K562 (cell line): ENCODE data around the gene SLC39A3. TPM values are rescaled to one million over a fixed set of nuclear protein-coding genes. Genes with fewer than 3 reads are reported as not detected.

ENCODE experiments used
- CC2D1A ChIP-seq: fragments of 450-650 bp; IDR thresholded peaks from 2 replicates; pipeline ENCODE4 v1.6.1; 2017; ENCODE audit warnings: mild to moderate bottlenecking
- E2F6 ChIP-seq, 2 experiments: IDR thresholded peaks; 2 replicates each; pipeline ENCODE4 v1.6.1; 2011; ENCODE audit warnings: borderline replicate concordance in 1 of 2, control low read depth in 1 of 2, low read depth in 1 of 2, low read length in 1 of 2, mild to moderate bottlenecking in 1 of 2, mixed read lengths in 1 of 2, moderate library complexity in 1 of 2; ENCODE audit not compliant: insufficient read depth in 1 of 2, insufficient read length in 1 of 2, poor library complexity in 1 of 2, severe bottlenecking in 1 of 2; ENCODE audit errors: extremely low read depth in 1 of 2
- FOXM1 ChIP-seq, 2 experiments: fragments of 450-650 bp in 1 of 2; sonication (generic) in 1 of 2; formaldehyde crosslinking in 1 of 2; IDR thresholded peaks; 2 replicates each; pipeline versions ENCODE4 v1.6.1 to v1.9.0; 2017 to 2022; ENCODE audit warnings: low read depth in 2 of 2, mild to moderate bottlenecking in 2 of 2, missing genetic modification reagents in 1 of 2, moderate library complexity in 1 of 2
- GTF2F1 ChIP-seq: IDR thresholded peaks from 2 replicates; pipeline ENCODE4 v1.6.1; 2011; ENCODE audit warnings: low read depth, low read length, improper control_type of control experiment
- HCFC1 ChIP-seq: IDR thresholded peaks from 2 replicates; pipeline ENCODE4 v1.6.1; 2012; ENCODE audit warnings: low read depth, low read length, improper control_type of control experiment
- KDM1A ChIP-seq, 2 experiments: fragments of 450-650 bp; IDR thresholded peaks; 2 replicates each; pipeline ENCODE4 v1.6.1; 2016; ENCODE audit warnings: mild to moderate bottlenecking in 2 of 2
- NELFE ChIP-seq: IDR thresholded peaks from 2 replicates; pipeline ENCODE4 v1.6.1; 2011; ENCODE audit warnings: mild to moderate bottlenecking; ENCODE audit not compliant: insufficient read depth, insufficient read length
- NFXL1 ChIP-seq: fragments of 450-650 bp; formaldehyde crosslinking; IDR thresholded peaks from 2 replicates; pipeline ENCODE4 v1.4.0; 2021; ENCODE audit warnings: mild to moderate bottlenecking
- POLR2AphosphoS2 ChIP-seq: IDR thresholded peaks from 2 replicates; pipeline ENCODE4 v1.6.1; 2012; ENCODE audit warnings: low read length, improper control_type of control experiment
- POLR2G ChIP-seq: fragments of 200-400 bp; formaldehyde crosslinking; IDR thresholded peaks from 2 replicates; pipeline ENCODE4 v1.6.1; 2017; ENCODE audit warnings: low read depth, mild to moderate bottlenecking, antibody characterized with exemption, low read length, moderate library complexity
- PREB ChIP-seq: sonication (generic); formaldehyde crosslinking; IDR thresholded peaks from 2 replicates; pipeline ENCODE4 v1.8.1; 2023; ENCODE audit warnings: mild to moderate bottlenecking, missing genetic modification reagents
- RUNX1 ChIP-seq: sonication (generic); IDR thresholded peaks from 2 replicates; pipeline ENCODE4 v1.6.1; 2016; ENCODE audit warnings: antibody characterized with exemption, low read depth
- SMARCC2 ChIP-seq: fragments of 450-650 bp; IDR thresholded peaks from 2 replicates; pipeline ENCODE4 v1.6.1; 2017; ENCODE audit warnings: antibody characterized with exemption, moderate library complexity, mild to moderate bottlenecking, low read depth
- TSHZ1 ChIP-seq: fragments of 250-450 bp; sonication (Bioruptor Pico); IDR thresholded peaks from 2 replicates; pipeline ENCODE4 v1.4.0; 2020; ENCODE audit warnings: mild to moderate bottlenecking, moderate library complexity
- ZNF3 ChIP-seq: fragments of 250-450 bp; sonication (Bioruptor Pico); IDR thresholded peaks from 2 replicates; pipeline ENCODE4 v1.5.0; 2021; ENCODE audit warnings: mild to moderate bottlenecking, moderate library complexity
- ZNF592 ChIP-seq: fragments of 450-650 bp; IDR thresholded peaks from 2 replicates; pipeline ENCODE4 v1.6.1; 2017; ENCODE audit warnings: antibody characterized with exemption, mild to moderate bottlenecking
- ZNF766 ChIP-seq: fragments of 200-800 bp; sonication (Bioruptor generic); conservative IDR thresholded peaks from 2 replicates; pipeline ENCODE4 v1.6.1; 2016; ENCODE audit warnings: missing genetic modification characterization, missing compliant biosample characterization
- polyA plus RNA-seq, 8 experiments: library from polyadenylated mRNA; depleted of rRNA in 4 of 8; stranded (reverse) in 5 of 8; unstranded in 3 of 8; fragments of >200 nt; fragmentation: Nextera tagmentation in 2 of 8; fragmentation: Illumina TruSeq in 1 of 8; extraction: Ambion mirVana in 2 of 8; extraction: Trizol in 1 of 8; gene quantifications; 2 replicates each; pipeline versions ENCODE4 v1.2.1 to v1.2.3, GENCODE V29; 2011 to 2014; ENCODE audit warnings: inconsistent platforms in 1 of 8, missing spikeins in 1 of 8
- total RNA-seq, 7 experiments: library from RNA; depleted of rRNA in 6 of 7; stranded (reverse); fragments of >200 nt in 6 of 7; fragmentation: Illumina TruSeq in 2 of 7; extraction: Trizol in 2 of 7; gene quantifications; 2 replicates each; pipeline versions ENCODE4 v1.2.1 to v1.2.3, GENCODE V29; 2011 to 2021; ENCODE audit warnings: low replicate concordance in 1 of 7

SLC39A3 gene
- total and polyA plus RNA-seq, 9 of the 15 experiments (the other 6 are each of a cell fraction or from before 2014, with no cell fraction given): 2.3 to 215 (median 127) TPM

- TF ChIP-seq TSHZ1 (CRISPR knock-in tag) (no peak), ZNF592 (no peak), FOXM1 (IDR thresholded peaks at IDR 0.05; ENCODE audit: low read depth) (no peak), FOXM1 (CRISPR knock-in tag; IDR thresholded peaks at IDR 0.05; ENCODE audit: low read depth) (no peak), HCFC1 (no peak), CC2D1A (no peak), KDM1A (IDR thresholded peaks at IDR 0.05) (no peak), ZNF766 (no peak), E2F6 (IDR thresholded peaks at IDR 0.05; ENCODE audit: borderline replicate concordance in 1 of 2, extremely low read depth in 1 of 2, insufficient read depth in 1 of 2, insufficient read length in 1 of 2, low read depth in 1 of 2, low read length in 1 of 2, poor library complexity in 1 of 2, severe bottlenecking in 1 of 2) (no peak), ZNF3 (CRISPR knock-in tag) (no peak), SMARCC2 (no peak), POLR2AphosphoS2 (peak; percentile 58; the same call in 1 of the 2 replicates), NELFE (no peak), POLR2G (peak; percentile 63), RUNX1 (no peak), PREB (CRISPR knock-in tag) (no peak), NFXL1 (CRISPR knock-in tag) (no peak), GTF2F1 (no peak)
- TF ChIP-seq, all 486 proteins: peak for 10
Observed at GRCh38 chr19:2728783-2729387, 10.9 kb downstream of the SLC39A3 start (continued).
